PC-9 (cell line): Measurements from ENCODE around the gene NR6A1. TPM values are rescaled to one million over a fixed set of nuclear protein-coding genes. Genes with fewer than 3 reads are reported as not detected.

Experiments used
- BruUV-seq: library from RNA; stranded (reverse); fragments of 400-500 nt; replicated peaks from 2 replicates; lab custom pipeline; 2021; lab: Mats Ljungman, UMichigan
- CTCF ChIA-PET: fragments of 300-600 bp; sonication (Branson Sonifier 250); formaldehyde crosslinking; loops from one replicate; lab custom pipeline; 2022; ENCODE audit warnings: antibody characterized with exemption; lab: Charles Lee
- POLR2A ChIA-PET: fragments of 300-600 bp; sonication (Branson Sonifier 250); formaldehyde crosslinking; loops from one replicate; lab custom pipeline; 2022; ENCODE audit warnings: antibody characterized with exemption; ENCODE audit not compliant: unreplicated experiment; lab: Charles Lee
- DNase-seq, 2 experiments: peaks; one replicate each; pipeline versions ENCODE4 v3.0.0 to v3.0.0-alpha.2; 2015 to 2022; ENCODE audit warnings: mixed read lengths in 1 of 2
- H2AFZ ChIP-seq: fragments of 200-600 bp; sonication (generic); 2 replicates; pipeline ENCODE4 v1.8.1; 2017; ENCODE audit warnings: antibody characterized with exemption
- H3F3A ChIP-seq: fragments of 200-600 bp; sonication (generic); 2 replicates; pipeline ENCODE4 v1.8.1; 2017; ENCODE audit warnings: antibody characterized with exemption, mild to moderate bottlenecking, low read depth; ENCODE audit not compliant: insufficient read depth
- H3K27ac ChIP-seq: fragments of 200-600 bp; sonication (generic); 2 replicates; pipeline ENCODE4 v1.6.1; 2016; ENCODE audit warnings: mixed run types
- H3K27me3 ChIP-seq: fragments of 200-600 bp; sonication (generic); 2 replicates; pipeline ENCODE4 v1.6.1; 2016; ENCODE audit warnings: low read depth, mixed run types; ENCODE audit not compliant: insufficient read depth
- H3K36me3 ChIP-seq: fragments of 200-600 bp; sonication (generic); 2 replicates; pipeline ENCODE4 v1.6.1; 2016; ENCODE audit warnings: low read depth, mixed run types
- H3K4me1 ChIP-seq: fragments of 200-600 bp; sonication (generic); replicated peaks from 2 replicates; pipeline ENCODE4 v1.6.1; 2016; ENCODE audit warnings: mixed run types; ENCODE audit not compliant: insufficient read depth
- H3K4me2 ChIP-seq: fragments of 200-600 bp; sonication (generic); 2 replicates; pipeline ENCODE4 v1.6.1; 2017; ENCODE audit warnings: mixed run types
- H3K4me3 ChIP-seq: fragments of 200-600 bp; sonication (generic); 2 replicates; pipeline ENCODE4 v1.6.1; 2016; ENCODE audit warnings: mixed run types
- H3K79me2 ChIP-seq: fragments of 200-600 bp; sonication (generic); 2 replicates; pipeline ENCODE4 v1.6.1; 2017; ENCODE audit warnings: low read depth, mixed run types
- H3K9me2 ChIP-seq: fragments of 200-600 bp; sonication (generic); 2 replicates; pipeline ENCODE4 v1.8.1; 2017; ENCODE audit warnings: mild to moderate bottlenecking; ENCODE audit not compliant: insufficient read depth
- H3K9me3 ChIP-seq: fragments of 200-600 bp; sonication (generic); 2 replicates; pipeline ENCODE4 v1.8.1; 2016; ENCODE audit warnings: low read depth; ENCODE audit not compliant: insufficient read depth
- H4K20me1 ChIP-seq: fragments of 200-600 bp; sonication (generic); 2 replicates; pipeline ENCODE4 v1.8.1; 2017; ENCODE audit not compliant: insufficient read depth
- EZH2 ChIP-seq: fragments of 200-600 bp; sonication (generic); IDR thresholded peaks from 2 replicates; pipeline ENCODE4 v1.8.0; 2017; ENCODE audit warnings: antibody characterized with exemption, low read depth
- intact Hi-C: fragments of 100-400 bp; cut with micrococcal nuclease; formaldehyde crosslinking; loops from one replicate; pipeline ENCODE4 v1.10.0; 2022; ENCODE audit not compliant: unreplicated experiment
- total RNA-seq: library from RNA; stranded (reverse); gene quantifications from 2 replicates; pipeline ENCODE4 v1.2.3, GENCODE V29; 2021
- TF ChIP-seq, protein P1 (sequence below): fragments of 200-600 bp; sonication (generic); conservative IDR thresholded peaks from 2 replicates; pipeline ENCODE4 v1.6.1; 2017; ENCODE audit warnings: mixed run types, antibody characterized with exemption, mild to moderate bottlenecking, moderate library complexity

The NR6A1 gene
- total RNA-seq, 1 experiment from 2014 or later = 13.0 TPM

DNA sequence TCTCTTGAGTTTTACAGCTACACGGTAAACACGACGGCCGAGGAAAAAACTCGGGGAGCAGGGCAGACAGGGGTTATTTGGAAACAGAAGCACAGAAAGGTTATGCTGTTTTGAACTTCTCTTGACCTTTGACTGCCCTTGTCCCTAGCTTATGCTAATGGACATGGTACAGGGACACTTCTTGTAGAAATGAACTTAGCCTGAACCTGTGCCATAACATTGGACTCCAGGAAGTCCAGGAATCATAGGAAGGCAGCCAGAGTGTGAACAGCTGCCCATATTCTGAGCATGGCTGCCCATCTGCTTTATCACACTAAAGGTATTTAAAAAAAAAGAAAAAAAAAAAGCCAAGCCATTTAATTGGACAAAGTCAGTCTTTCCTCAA, 46.1 kb downstream of the NR6A1 start:
- no peaks in the 10 kb centered on the region for H3K9me2 ChIP-seq
- no TSS peak for BruUV-seq
- H4K20me1 ChIP-seq = no peaks in the 10 kb centered on the region
- peaks cover 6% of the 10 kb centered on the region; the same call in 1 of the 2 replicates for H3K4me1 ChIP-seq
- H3K36me3 ChIP-seq = no peaks in the 10 kb centered on the region; the same call in 1 of the 2 replicates
- no peak overlapping the region for H3K27ac ChIP-seq
- H3K9me3 ChIP-seq = no peaks in the 10 kb centered on the region
- intact Hi-C loops = no loop called here
- H3K4me3 ChIP-seq = no peak overlapping the region
- H2AFZ ChIP-seq = no peak overlapping the region
- 0 out of 2 replicates have a peak, but pooled peaks cover 3% of the 10 kb centered on the region for H3K79me2 ChIP-seq
- ChIA-PET CTCF (interaction anchor here (0.6 to 0.7 kb wide), 2 partner anchors 9 to 21 kb away, joined by 8 to 9 read pairs; no protein-coding TSS in a partner anchor), POLR2A (no interaction called here)
- H3K27me3 ChIP-seq = no peaks in the 10 kb centered on the region
- no peak for TF ChIP-seq EZH2
- TF ChIP-seq, protein P1, sequence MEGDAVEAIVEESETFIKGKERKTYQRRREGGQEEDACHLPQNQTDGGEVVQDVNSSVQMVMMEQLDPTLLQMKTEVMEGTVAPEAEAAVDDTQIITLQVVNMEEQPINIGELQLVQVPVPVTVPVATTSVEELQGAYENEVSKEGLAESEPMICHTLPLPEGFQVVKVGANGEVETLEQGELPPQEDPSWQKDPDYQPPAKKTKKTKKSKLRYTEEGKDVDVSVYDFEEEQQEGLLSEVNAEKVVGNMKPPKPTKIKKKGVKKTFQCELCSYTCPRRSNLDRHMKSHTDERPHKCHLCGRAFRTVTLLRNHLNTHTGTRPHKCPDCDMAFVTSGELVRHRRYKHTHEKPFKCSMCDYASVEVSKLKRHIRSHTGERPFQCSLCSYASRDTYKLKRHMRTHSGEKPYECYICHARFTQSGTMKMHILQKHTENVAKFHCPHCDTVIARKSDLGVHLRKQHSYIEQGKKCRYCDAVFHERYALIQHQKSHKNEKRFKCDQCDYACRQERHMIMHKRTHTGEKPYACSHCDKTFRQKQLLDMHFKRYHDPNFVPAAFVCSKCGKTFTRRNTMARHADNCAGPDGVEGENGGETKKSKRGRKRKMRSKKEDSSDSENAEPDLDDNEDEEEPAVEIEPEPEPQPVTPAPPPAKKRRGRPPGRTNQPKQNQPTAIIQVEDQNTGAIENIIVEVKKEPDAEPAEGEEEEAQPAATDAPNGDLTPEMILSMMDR = no peak
- no peaks in the 10 kb centered on the region for H3F3A ChIP-seq
- no peak for DNase-seq
- H3K4me2 ChIP-seq = no peak overlapping the region

DNA sequence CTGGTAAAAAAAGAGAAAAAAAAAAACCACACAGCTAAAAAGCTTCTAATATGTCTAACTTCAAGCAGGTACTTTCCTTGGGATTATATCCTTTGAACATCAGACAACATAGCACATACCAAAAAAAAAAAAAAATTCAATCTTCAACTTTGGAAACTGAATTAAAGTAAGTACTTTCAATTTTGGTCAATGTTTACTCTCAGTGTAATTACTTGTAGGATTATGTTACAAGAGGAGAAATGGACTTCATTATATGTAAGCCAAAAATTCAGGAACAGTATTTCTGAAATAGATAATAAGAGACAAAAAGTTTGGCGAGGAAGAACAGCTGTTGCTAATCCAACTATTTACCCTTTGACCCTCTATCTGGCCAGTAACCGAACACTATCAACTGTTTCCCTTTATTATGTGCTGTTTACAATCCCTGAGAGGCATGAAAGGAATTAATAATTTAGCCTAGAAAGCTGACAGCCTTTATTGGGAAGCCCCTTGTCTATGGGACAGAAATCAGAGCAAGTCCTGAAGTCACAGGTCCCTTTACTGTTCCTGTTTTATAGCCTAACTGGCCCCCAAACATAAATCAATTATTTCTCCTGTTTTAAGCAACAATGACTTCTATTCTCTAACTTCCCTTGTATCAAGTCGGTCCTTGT, 46.6 kb downstream of the NR6A1 start:
- no peaks in the 10 kb centered on the region; the same call in 1 of the 2 replicates for H3K36me3 ChIP-seq
- H3K9me3 ChIP-seq = no peaks in the 10 kb centered on the region
- H3K27me3 ChIP-seq = no peaks in the 10 kb centered on the region
- H3K4me2 ChIP-seq = no peak overlapping the region
- ChIA-PET POLR2A (no interaction called here), CTCF (interaction anchor here (0.6 to 0.7 kb wide), 3 partner anchors 9 to 379 kb away, joined by 8 to 11 read pairs (median 9); no protein-coding TSS in a partner anchor)
- H3K79me2 ChIP-seq = 0 out of 2 replicates have a peak, but pooled peaks cover 3% of the 10 kb centered on the region
- intact Hi-C loops = no loop called here
- no peak overlapping the region for H3K4me3 ChIP-seq
- TF ChIP-seq, protein P1 = no peak
- no peak for TF ChIP-seq EZH2
- DNase-seq = no peak
- H3K9me2 ChIP-seq = no peaks in the 10 kb centered on the region
- no peak overlapping the region for H2AFZ ChIP-seq
- H3K4me1 ChIP-seq = peaks cover 6% of the 10 kb centered on the region; the same call in 1 of the 2 replicates
- no peaks in the 10 kb centered on the region for H3F3A ChIP-seq
- H4K20me1 ChIP-seq = no peaks in the 10 kb centered on the region
- no peak overlapping the region for H3K27ac ChIP-seq
- no TSS peak for BruUV-seq

DNA sequence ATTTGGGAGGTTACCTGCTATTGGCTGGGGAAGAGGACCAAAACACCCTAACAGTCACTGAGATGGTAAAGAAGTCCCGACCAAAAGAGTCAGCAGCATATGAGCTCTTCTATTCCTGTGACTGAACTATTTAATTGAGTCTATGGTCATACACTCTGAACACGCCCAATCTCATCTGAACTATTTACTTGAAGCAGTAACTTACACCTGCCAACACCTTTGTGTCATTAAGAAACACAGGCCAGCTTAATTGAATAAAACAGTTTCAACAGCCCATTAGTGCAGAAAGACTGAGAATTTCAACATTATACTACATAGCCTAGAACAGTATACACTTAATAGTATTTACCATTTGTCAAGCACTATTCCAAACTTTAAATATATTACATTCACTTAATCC, 47.8 kb downstream of the NR6A1 start:
- DNase-seq = no peak
- CTCF ChIA-PET = interaction anchor here (0.6 kb wide), 2 partner anchors 28 to 46 kb away, joined by 3 to 4 read pairs; no protein-coding TSS in a partner anchor

More for the DNA sequence above, 47.8 kb downstream of the NR6A1 start:
- H3K4me1 ChIP-seq = peaks cover 6% of the 10 kb centered on the region; the same call in 1 of the 2 replicates
- H3K27me3 ChIP-seq = no peaks in the 10 kb centered on the region
- H3K9me2 ChIP-seq = no peaks in the 10 kb centered on the region
- no peak overlapping the region for H3K27ac ChIP-seq
- TF ChIP-seq EZH2 = no peak
- TF ChIP-seq, protein P1 = no peak
- H3K36me3 ChIP-seq = peaks cover 4% of the 10 kb centered on the region; the same call in 1 of the 2 replicates
- no peak overlapping the region for H2AFZ ChIP-seq
- no peaks in the 10 kb centered on the region for H4K20me1 ChIP-seq
- H3K4me2 ChIP-seq = no peak overlapping the region
- H3K79me2 ChIP-seq = 0 out of 2 replicates have a peak, but pooled peaks cover 3% of the 10 kb centered on the region
- intact Hi-C loops = no loop called here
- H3K9me3 ChIP-seq = no peaks in the 10 kb centered on the region
- BruUV-seq = no TSS peak
- POLR2A ChIA-PET = interaction anchor here (0.7 kb wide), 1 partner anchor 718 kb away, joined by 5 read pairs; no protein-coding TSS in a partner anchor
- no peak overlapping the region for H3K4me3 ChIP-seq
- peaks cover 2% of the 10 kb centered on the region; the same call in 1 of the 2 replicates for H3F3A ChIP-seq
